ENCODE data around the gene PRRT4. TPM values are rescaled to one million over a fixed set of nuclear protein-coding genes. Genes with fewer than 3 reads are reported as not detected.

PRRT4 gene
- total and polyA plus RNA-seq, 2 of the 13 experiments (the other 11 are each of a cell fraction or from before 2014, with no cell fraction given): not detected

GRCh38 chr7:128409596-128410450 lies 48.3 kb upstream of the PRRT4 start, which contains the start of gene IMPDH1 (continued):
- TF ChIP-seq TFE3 (CRISPR knock-in tag; IDR thresholded peaks at IDR 0.05) (no peak), CCAR2 (optimal IDR thresholded peaks at IDR 0.05; ENCODE audit: low read depth, low read length) (no peak), FOXA1 (IDR thresholded peaks at IDR 0.05) (no peak), FOXA1 (CRISPR knock-in tag; IDR thresholded peaks at IDR 0.05) (no peak), ZNF646 (CRISPR knock-in tag; IDR thresholded peaks at IDR 0.05) (no peak), HNRNPLL (IDR thresholded peaks at IDR 0.05; ENCODE audit: low read depth, low read length, poor library complexity, severe bottlenecking) (peak; percentile 50), PATZ1 (CRISPR knock-in tag; IDR thresholded peaks at IDR 0.05) (no peak), GTF2F1 (IDR thresholded peaks at IDR 0.05; ENCODE audit: low read length) (no peak), ZNF569 (CRISPR knock-in tag; IDR thresholded peaks at IDR 0.05; ENCODE audit: borderline replicate concordance) (no peak), ZBTB20 (CRISPR knock-in tag; IDR thresholded peaks at IDR 0.05; ENCODE audit: borderline replicate concordance, low read depth) (no peak; the same call in 1 of the 2 replicates)
- TF ChIP-seq, protein P1, sequence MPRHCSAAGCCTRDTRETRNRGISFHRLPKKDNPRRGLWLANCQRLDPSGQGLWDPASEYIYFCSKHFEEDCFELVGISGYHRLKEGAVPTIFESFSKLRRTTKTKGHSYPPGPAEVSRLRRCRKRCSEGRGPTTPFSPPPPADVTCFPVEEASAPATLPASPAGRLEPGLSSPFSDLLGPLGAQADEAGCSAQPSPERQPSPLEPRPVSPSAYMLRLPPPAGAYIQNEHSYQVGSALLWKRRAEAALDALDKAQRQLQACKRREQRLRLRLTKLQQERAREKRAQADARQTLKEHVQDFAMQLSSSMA (CRISPR knock-in tag; IDR thresholded peaks at IDR 0.05): no peak
- TF ChIP-seq, protein P2, sequence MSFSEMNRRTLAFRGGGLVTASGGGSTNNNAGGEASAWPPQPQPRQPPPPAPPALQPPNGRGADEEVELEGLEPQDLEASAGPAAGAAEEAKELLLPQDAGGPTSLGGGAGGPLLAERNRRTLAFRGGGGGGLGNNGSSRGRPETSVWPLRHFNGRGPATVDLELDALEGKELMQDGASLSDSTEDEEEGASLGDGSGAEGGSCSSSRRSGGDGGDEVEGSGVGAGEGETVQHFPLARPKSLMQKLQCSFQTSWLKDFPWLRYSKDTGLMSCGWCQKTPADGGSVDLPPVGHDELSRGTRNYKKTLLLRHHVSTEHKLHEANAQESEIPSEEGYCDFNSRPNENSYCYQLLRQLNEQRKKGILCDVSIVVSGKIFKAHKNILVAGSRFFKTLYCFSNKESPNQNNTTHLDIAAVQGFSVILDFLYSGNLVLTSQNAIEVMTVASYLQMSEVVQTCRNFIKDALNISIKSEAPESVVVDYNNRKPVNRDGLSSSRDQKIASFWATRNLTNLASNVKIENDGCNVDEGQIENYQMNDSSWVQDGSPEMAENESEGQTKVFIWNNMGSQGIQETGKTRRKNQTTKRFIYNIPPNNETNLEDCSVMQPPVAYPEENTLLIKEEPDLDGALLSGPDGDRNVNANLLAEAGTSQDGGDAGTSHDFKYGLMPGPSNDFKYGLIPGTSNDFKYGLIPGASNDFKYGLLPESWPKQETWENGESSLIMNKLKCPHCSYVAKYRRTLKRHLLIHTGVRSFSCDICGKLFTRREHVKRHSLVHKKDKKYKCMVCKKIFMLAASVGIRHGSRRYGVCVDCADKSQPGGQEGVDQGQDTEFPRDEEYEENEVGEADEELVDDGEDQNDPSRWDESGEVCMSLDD (CRISPR knock-in tag; IDR thresholded peaks at IDR 0.05; ENCODE audit: borderline replicate concordance): peak; percentile 61; the same call in 1 of the 2 replicates
- TF ChIP-seq, protein P3, sequence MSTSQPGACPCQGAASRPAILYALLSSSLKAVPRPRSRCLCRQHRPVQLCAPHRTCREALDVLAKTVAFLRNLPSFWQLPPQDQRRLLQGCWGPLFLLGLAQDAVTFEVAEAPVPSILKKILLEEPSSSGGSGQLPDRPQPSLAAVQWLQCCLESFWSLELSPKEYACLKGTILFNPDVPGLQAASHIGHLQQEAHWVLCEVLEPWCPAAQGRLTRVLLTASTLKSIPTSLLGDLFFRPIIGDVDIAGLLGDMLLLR (CRISPR knock-in tag; IDR thresholded peaks at IDR 0.05): no peak

All from HepG2 (cell line).